Mesothelial cell of epicardium (in vitro differentiated cells): ENCODE measurements around the gene GADD45G. TPM values are rescaled to one million over a fixed set of nuclear protein-coding genes. Genes with fewer than 3 reads are reported as not detected.

ENCODE experiments used
- DNase-seq, 2 experiments: peaks; one replicate each; pipeline ENCODE4 v3.0.0; 2021; ENCODE audit warnings: low spot score in 2 of 2; ENCODE audit not compliant: unreplicated experiment in 2 of 2
- H3K27ac Mint-ChIP-seq: 2 replicates; pipeline ENCODE4 v1.8.0; 2021; ENCODE audit warnings: mixed read lengths
- H3K27me3 Mint-ChIP-seq: 2 replicates; pipeline ENCODE4 v1.8.0; 2021; ENCODE audit warnings: low read depth, mixed read lengths
- H3K36me3 Mint-ChIP-seq: 2 replicates; pipeline ENCODE4 v1.8.0; 2021; ENCODE audit warnings: mixed read lengths
- H3K4me1 Mint-ChIP-seq: 2 replicates; pipeline ENCODE4 v1.8.0; 2021; ENCODE audit warnings: mixed read lengths
- H3K4me3 Mint-ChIP-seq: 2 replicates; pipeline ENCODE4 v1.8.0; 2021; ENCODE audit warnings: mild to moderate bottlenecking, moderate library complexity, mixed read lengths
- H3K9me3 Mint-ChIP-seq: 2 replicates; pipeline ENCODE4 v1.8.0; 2021; ENCODE audit warnings: mixed read lengths
- total RNA-seq: library from RNA; stranded (reverse); gene quantifications from 3 replicates; pipeline ENCODE4 v1.2.1, GENCODE V29; 2021
- TF ChIP-seq, protein P1 (sequence below): fragments of 200-600 bp; sonication (generic); IDR thresholded peaks from one replicate; pipeline ENCODE4 v1.5.0; 2021; ENCODE audit warnings: antibody characterized with exemption; ENCODE audit not compliant: unreplicated experiment

Gene GADD45G
- total RNA-seq, 1 donor from 2014 or later = 1.8 TPM

DNA sequence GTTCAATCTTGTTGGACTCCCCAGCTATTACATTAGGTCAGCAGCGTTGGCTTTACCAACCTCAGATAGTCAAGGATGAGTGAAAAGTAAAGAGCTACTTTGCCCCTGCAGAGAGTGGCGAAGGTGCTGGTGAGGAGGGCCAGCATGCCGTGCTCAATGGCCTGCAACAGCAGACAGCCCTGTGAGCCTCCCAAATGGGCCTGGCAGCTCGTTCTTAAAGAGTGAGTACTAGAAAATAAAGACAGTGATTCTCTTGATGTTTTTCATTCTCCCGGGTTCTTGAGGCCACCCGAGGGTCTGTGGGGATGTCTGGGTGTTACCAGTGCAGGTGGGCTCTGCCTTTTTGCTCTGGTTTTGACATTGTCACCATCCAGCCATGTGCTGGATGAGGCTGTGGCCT lies 16.2 kb downstream of the GADD45G start:
- TF ChIP-seq, protein P1, sequence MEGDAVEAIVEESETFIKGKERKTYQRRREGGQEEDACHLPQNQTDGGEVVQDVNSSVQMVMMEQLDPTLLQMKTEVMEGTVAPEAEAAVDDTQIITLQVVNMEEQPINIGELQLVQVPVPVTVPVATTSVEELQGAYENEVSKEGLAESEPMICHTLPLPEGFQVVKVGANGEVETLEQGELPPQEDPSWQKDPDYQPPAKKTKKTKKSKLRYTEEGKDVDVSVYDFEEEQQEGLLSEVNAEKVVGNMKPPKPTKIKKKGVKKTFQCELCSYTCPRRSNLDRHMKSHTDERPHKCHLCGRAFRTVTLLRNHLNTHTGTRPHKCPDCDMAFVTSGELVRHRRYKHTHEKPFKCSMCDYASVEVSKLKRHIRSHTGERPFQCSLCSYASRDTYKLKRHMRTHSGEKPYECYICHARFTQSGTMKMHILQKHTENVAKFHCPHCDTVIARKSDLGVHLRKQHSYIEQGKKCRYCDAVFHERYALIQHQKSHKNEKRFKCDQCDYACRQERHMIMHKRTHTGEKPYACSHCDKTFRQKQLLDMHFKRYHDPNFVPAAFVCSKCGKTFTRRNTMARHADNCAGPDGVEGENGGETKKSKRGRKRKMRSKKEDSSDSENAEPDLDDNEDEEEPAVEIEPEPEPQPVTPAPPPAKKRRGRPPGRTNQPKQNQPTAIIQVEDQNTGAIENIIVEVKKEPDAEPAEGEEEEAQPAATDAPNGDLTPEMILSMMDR = no peak
- Mint-ChIP-seq H3K27me3 (no peaks in the 10 kb centered on the region), H3K4me1 (peaks cover 2% of the 10 kb centered on the region), H3K27ac (no peak overlapping the region), H3K4me3 (no peak overlapping the region), H3K9me3 (no peaks in the 10 kb centered on the region), H3K36me3 (no peaks in the 10 kb centered on the region)
- no peak for DNase-seq

DNA sequence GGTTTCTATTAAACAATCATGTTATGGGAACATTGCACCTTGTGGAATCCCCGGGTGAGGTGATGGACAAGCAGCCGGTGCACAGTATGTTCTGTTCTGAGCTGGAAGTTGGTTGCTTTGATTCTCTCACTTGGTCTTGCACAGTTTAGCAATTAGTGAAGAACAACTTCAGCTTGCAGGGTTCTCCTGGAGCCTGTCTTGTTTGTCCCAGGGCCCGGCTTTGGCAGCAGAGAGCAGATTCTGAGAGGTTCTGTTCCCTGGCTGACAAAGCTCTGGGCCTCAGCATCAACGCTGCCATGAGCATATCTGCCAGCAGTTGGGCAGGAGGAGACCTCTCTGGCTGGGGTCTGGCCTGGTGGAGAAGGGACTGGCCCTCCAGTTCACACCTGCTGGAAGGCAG lies 16.9 kb downstream of the GADD45G start:
- Mint-ChIP-seq H3K36me3 (no peaks in the 10 kb centered on the region), H3K9me3 (no peaks in the 10 kb centered on the region), H3K4me3 (no peak overlapping the region), H3K27ac (no peak overlapping the region), H3K4me1 (peaks cover 5% of the 10 kb centered on the region), H3K27me3 (no peaks in the 10 kb centered on the region)
- TF ChIP-seq, protein P1 = no peak
- no peak for DNase-seq

- Mint-ChIP-seq H3K4me1 (peaks cover 6% of the 10 kb centered on the region), H3K27me3 (no peaks in the 10 kb centered on the region), H3K27ac (no peak overlapping the region), H3K4me3 (no peak overlapping the region), H3K36me3 (no peaks in the 10 kb centered on the region), H3K9me3 (no peaks in the 10 kb centered on the region)
- TF ChIP-seq, protein P1 = no peak
- DNase-seq = no peak
Observed at GRCh38 chr9:89622933-89623861, 18.4 kb downstream of the GADD45G start.

DNA sequence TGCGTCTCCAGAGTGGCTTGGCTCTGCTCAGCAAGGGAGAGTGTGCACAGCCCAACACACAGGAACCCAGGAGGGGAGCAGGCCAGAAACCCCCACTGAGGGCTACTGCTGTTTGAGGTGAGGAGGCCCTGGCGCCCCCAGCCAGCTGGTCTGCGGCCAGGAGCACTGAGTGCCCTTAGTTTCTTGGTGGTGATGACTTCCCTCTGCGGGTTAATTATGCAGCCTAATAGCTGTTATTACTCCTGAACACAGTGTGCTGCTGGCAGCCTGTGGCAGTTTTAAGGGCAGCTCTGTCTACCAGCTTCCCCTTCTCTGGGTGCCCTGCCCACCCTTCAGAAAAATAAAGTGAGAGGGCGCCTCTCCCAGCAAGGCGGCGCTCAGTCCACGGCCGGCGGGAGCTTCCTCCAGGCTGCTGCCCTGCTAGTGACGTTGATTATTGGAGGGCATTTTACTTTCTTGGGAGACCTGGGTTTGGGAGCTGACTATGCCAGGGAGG lies 19.2 kb downstream of the GADD45G start:
- TF ChIP-seq, protein P1 = no peak
- no peaks in the 10 kb centered on the region for H3K27me3 Mint-ChIP-seq
- no peaks in the 10 kb centered on the region for H3K36me3 Mint-ChIP-seq
- no peak overlapping the region for H3K27ac Mint-ChIP-seq
- peaks cover 3% of the 10 kb centered on the region for H3K9me3 Mint-ChIP-seq
- H3K4me3 Mint-ChIP-seq = no peak overlapping the region
- peaks cover 6% of the 10 kb centered on the region for H3K4me1 Mint-ChIP-seq
- DNase-seq = no peak

GRCh38 chr9:89625721-89626687 lies 21.2 kb downstream of the GADD45G start:
- Mint-ChIP-seq H3K36me3 (no peaks in the 10 kb centered on the region), H3K4me1 (peaks cover 6% of the 10 kb centered on the region), H3K27ac (no peak overlapping the region), H3K9me3 (peaks cover 3% of the 10 kb centered on the region), H3K4me3 (no peak overlapping the region), H3K27me3 (no peaks in the 10 kb centered on the region)
- no peak for DNase-seq
- TF ChIP-seq, protein P1 = no peak
